GM06990 (cell line): ENCODE measurements around the gene ARHGAP1.

ENCODE experiments used
- DNase-seq: peaks from one replicate; pipeline ENCODE4 v3.0.0-alpha.2; 2011; ENCODE audit not compliant: insufficient read length; ENCODE audit errors: extremely low read depth
- H3K27me3 ChIP-seq: replicated peaks from 2 replicates; pipeline ENCODE4 v1.6.0; 2011; ENCODE audit warnings: low read length; ENCODE audit not compliant: control insufficient read depth, insufficient read depth
- H3K36me3 ChIP-seq: 2 replicates; pipeline ENCODE4 v1.5.1; 2011; ENCODE audit warnings: low read length; ENCODE audit not compliant: control insufficient read depth, insufficient read depth
- H3K4me3 ChIP-seq: replicated peaks from 2 replicates; pipeline ENCODE4 v1.5.1; 2011; ENCODE audit warnings: low read depth, mild to moderate bottlenecking, control low read depth, low read length
- CTCF ChIP-seq: IDR thresholded peaks from 2 replicates; pipeline ENCODE4 v1.5.1; 2011; ENCODE audit warnings: low read length, control low read depth, mild to moderate bottlenecking, inconsistent platforms; ENCODE audit not compliant: insufficient read depth, poor library complexity, severe bottlenecking

The ARHGAP1 gene

GRCh38 chr11:46667043-46667481, 33.4 kb downstream of the ARHGAP1 start:
- Histone ChIP-seq H3K27me3 (no peaks in the 10 kb centered on the region), H3K4me3 (no peak overlapping the region), H3K36me3 (peaks cover 25% of the 10 kb centered on the region)
- DNase-seq: no peak
- no peak for TF ChIP-seq CTCF

GRCh38 chr11:46666516-46666915, 33.9 kb downstream of the ARHGAP1 start:
- TF ChIP-seq CTCF: no peak
- no peaks in the 10 kb centered on the region for H3K27me3 ChIP-seq
- no peak overlapping the region for H3K4me3 ChIP-seq
- no peak for DNase-seq
- H3K36me3 ChIP-seq: peaks cover 24% of the 10 kb centered on the region

- Histone ChIP-seq H3K4me3 (no peak overlapping the region), H3K36me3 (peaks cover 18% of the 10 kb centered on the region), H3K27me3 (no peaks in the 10 kb centered on the region)
- DNase-seq: no peak
- no peak for TF ChIP-seq CTCF
Measured at GRCh38 chr11:46665356-46665755, 35.1 kb downstream of the ARHGAP1 start.

- no peaks in the 10 kb centered on the region for H3K27me3 ChIP-seq
- peaks cover 19% of the 10 kb centered on the region for H3K36me3 ChIP-seq
- H3K4me3 ChIP-seq: no peak overlapping the region
- no peak for DNase-seq
- TF ChIP-seq CTCF: no peak
Measured at GRCh38 chr11:46664612-46665011, 35.8 kb downstream of the ARHGAP1 start.

- TF ChIP-seq CTCF: no peak
- H3K4me3 ChIP-seq: no peak overlapping the region
- no peak for DNase-seq
- H3K36me3 ChIP-seq: peaks cover 21% of the 10 kb centered on the region
- no peaks in the 10 kb centered on the region for H3K27me3 ChIP-seq
Measured at GRCh38 chr11:46663277-46663940, 37.0 kb downstream of the ARHGAP1 start.

- no peak for DNase-seq
- Histone ChIP-seq H3K36me3 (peaks cover 19% of the 10 kb centered on the region), H3K4me3 (no peak overlapping the region), H3K27me3 (no peaks in the 10 kb centered on the region)
- no peak for TF ChIP-seq CTCF
Measured at GRCh38 chr11:46662366-46662765, 38.1 kb downstream of the ARHGAP1 start.
